GM23248 (cell line): ENCODE data around the gene SSH3.

Source experiments
- EZH2 ChIP-seq: fragments of 200-600 bp; sonication (generic); IDR thresholded peaks from 2 replicates; pipeline ENCODE4 v1.6.1; 2018; ENCODE audit warnings: antibody characterized with exemption, mild to moderate bottlenecking; ENCODE audit not compliant: insufficient read depth, poor library complexity, severe bottlenecking
- EZH2phosphoT487 ChIP-seq: fragments of 200-600 bp; sonication (generic); IDR thresholded peaks from 2 replicates; pipeline ENCODE4 v1.6.1; 2018; ENCODE audit warnings: antibody characterized with exemption, moderate library complexity, mild to moderate bottlenecking, low read depth; ENCODE audit not compliant: insufficient read depth

DNA sequence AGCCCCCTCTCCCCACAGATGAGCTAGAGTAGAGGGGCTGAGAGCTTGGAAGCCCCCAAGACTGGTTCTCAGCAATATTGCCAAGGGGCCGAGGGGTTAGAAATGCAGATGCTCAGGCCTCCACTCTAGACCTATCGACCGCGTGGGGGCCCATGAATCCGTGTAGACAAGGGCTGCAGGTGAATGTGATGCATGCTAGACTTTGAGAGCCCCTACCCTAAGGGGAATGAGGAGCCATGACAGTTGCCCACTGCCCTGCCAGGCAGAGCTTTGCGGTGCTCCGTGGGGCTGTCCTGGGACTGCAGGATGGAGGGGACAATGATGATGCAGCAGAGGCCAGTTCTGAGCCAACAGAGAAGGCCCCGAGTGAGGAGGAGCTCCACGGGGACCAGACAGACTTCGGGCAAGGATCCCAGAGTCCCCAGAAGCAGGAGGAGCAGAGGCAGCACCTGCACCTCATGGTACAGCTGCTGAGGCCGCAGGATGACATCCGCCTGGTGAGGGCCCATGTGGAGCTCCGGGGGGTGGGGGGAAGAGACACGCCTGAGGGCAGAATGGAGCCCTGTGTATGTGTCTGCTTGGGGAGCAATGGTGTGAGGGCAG lies 1.3 kb downstream of the SSH3 start:
- no peak for TF ChIP-seq EZH2phosphoT487
- no peak for TF ChIP-seq EZH2
